CMK (cell line): ENCODE data around the gene MEIOSIN.
"Not testable (repeated sequence)": the region's sequence is repeated elsewhere in the genome, so short reads cannot be mapped to it uniquely, and the experiment has no call there.

ENCODE experiments used
- DNase-seq: peaks from one replicate; pipeline ENCODE4 v3.0.0-alpha.2; 2010; ENCODE audit warnings: low read depth

The MEIOSIN gene

GRCh38 chr19:45717983-45718650 lies 15.1 kb upstream of the MEIOSIN start:
- no peak for DNase-seq

DNA sequence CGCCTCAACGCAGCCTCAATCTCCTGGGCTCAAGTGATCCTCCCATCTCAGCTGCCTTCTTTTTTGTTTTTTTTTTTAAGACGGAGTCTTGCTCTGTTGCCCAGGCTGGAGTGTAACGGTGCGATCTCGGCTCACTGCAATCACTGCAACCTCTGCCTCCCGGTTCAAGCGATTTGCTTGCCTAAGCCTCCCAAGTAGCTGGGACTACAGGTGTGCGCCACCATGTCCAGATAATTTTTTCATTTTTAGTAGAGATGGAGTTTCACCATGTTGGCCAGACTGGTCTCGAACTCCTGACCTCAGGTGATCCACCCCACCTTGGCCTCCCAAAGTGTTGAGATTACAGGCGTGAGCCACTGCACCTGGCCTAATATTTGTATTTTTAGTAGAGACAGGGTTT lies 13.2 kb upstream of the MEIOSIN start:
- DNase-seq: not testable (repeated sequence)

- not testable (repeated sequence) for DNase-seq
Observed at GRCh38 chr19:45728683-45729082, 4.6 kb upstream of the MEIOSIN start.

- no peak for DNase-seq
Observed at GRCh38 chr19:45729800-45730290, 3.4 kb upstream of the MEIOSIN start.

- peak; percentile 96 for DNase-seq
Observed at GRCh38 chr19:45730368-45731288, 2.6 kb upstream of the MEIOSIN start, which contains the start of gene FBXO46. FBXO46 (minus strand) TSS chr19:45730896; CDS start chr19:45713495, 17,401 bp downstream.

GRCh38 chr19:45739498-45740439 lies 6.5 kb downstream of the MEIOSIN start:
- no peak for DNase-seq

DNA sequence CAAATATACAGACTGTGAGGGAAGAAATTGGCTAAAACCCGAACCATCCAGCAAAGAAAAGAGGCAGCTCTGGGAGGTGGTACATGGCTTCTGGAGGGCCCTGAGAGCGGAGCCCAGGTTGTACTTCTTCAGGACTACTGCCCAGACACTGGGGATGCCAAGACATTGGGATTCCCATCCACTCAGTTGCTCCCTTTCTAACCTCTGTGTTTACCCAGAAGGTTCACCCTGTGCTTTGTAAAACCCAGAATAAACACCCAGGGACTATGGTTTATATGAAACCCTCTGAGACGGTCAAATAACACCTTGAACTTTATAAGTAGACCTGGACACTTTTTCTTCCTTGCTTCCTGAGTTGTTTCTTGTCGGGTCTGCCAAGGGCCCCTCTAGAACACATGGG lies 9.7 kb downstream of the MEIOSIN start:
- DNase-seq: no peak

- no peak for DNase-seq
Observed at GRCh38 chr19:45745606-45746005, 12.4 kb downstream of the MEIOSIN start.

- DNase-seq: no peak
Observed at GRCh38 chr19:45746866-45747265, 13.6 kb downstream of the MEIOSIN start.

GRCh38 chr19:45747513-45747912 lies 14.3 kb downstream of the MEIOSIN start:
- no peak for DNase-seq

GRCh38 chr19:45751483-45751882 lies 18.2 kb downstream of the MEIOSIN start:
- DNase-seq: not testable (repeated sequence)

GRCh38 chr19:45752639-45753038 lies 19.4 kb downstream of the MEIOSIN start:
- DNase-seq: no peak

DNA sequence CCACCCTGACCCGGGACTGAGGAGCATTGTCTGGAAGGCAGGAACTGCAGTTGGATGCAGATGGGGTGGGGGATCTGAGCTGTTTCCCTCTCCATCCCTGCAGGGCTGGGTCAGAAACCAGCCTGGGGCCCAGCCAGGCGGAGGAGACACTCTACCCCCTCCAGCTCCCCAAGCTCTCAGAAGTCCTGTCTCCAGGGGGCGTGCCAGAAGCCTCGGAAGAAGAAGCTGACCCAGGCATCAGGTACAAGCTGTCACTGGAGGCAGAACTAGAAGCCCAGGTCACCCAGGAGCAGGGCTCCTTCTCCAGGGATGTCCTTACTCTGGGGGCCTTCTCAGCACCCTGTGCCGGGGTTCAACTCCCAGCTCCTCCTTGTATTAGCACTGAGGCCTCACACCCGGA lies 20.3 kb downstream of the MEIOSIN start:
- no peak for DNase-seq

DNA sequence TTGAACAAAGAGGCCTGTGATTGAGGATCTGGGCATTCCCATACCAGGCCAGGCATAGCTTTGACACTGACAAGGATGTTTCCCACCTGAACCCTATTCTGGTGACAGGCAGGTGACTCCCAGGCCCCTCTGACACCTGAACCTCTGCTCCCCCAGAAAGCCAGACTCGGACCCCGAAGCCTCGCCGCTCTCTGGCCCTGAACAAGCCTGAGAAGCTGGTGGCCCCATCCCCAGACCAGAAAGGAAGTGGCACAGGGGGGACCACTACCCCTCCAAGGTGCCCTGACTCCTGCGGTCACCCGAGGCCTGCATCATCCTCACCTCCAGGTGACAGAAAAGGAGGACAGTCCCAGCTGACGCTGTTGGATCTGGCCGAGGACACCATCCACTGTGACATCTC lies 21.1 kb downstream of the MEIOSIN start:
- no peak for DNase-seq

- DNase-seq: no peak
Observed at GRCh38 chr19:45757695-45758094, 24.5 kb downstream of the MEIOSIN start.

DNA sequence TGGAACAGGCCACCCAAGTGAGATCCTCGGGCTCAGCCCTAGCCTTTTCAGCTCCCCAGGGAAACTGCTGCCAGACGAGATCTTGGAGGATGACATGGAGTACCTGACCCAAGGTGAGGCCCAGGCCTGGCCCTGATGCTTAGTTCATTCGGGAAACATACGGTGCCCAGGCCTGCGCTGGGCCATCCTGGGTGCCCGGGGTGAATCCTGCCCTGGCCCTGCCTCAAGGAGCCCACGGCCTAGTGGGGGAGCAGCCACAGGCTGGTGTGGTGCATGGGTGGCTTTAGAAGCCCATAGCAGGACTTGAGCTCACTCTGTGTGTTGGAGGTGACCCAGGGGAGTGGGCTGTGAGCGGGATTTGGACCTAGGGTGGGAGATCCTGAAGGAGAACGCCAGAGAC lies 25.7 kb downstream of the MEIOSIN start:
- no peak for DNase-seq

GRCh38 chr19:45761714-45762113 lies 28.5 kb downstream of the MEIOSIN start:
- no peak for DNase-seq

DNA sequence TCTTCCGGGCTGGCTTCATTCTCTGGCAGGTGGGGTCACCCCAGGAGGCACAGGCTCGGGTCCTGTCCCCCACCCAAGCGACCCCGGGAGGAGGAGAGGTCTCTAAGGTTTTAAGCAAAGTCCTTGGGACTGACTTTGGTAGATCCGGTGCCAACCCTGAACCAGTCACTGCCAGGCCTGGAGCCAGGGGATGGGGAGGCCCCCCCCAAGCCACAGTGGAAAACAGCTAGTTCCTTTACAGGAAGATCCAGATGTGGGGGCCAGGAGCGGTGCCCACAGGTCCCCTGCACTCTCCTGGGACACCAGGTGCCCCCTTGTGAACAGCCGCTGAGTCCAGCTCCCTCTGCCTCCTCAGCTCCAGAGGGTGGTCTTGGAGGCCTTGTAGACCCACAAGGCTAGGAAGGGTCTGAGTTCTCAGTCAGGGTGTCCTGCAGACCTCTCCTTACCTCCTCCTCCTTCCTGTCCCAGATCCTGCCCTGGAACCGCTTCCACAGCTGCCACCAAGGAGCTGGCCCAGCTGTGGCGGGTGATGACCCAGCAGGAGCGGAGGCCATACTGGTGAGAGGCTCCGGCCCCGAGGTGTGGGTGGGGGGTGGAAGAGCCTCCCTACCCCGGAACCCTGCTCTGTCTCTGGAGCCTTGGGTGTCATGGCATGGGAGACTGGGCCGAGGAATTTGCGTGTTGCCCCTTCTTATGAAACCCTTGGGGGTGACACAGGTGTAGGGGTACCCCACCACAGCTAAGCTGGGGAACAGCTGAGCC lies 29.8 kb downstream of the MEIOSIN start:
- no peak for DNase-seq

GRCh38 chr19:45763691-45764294 lies 30.6 kb downstream of the MEIOSIN start:
- no peak for DNase-seq

DNA sequence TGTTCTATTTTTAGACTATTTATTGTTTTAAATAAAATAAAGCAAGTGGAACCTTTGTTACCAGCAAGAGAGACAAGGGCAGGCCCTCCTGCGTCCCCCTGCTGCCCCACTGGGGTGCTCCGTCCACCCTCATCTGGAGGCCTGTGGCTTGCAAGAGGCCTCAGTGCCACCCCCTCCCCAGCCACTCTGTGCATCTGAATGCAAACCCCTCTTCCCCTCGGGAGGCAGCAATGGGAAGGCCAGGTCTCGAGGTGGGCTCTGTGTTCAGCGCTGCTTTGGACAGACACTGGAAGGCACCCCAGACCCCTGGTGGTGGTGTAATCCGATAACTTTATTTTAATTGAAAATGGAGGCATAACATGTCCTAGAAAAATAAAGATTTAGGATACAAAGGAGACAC lies 31.2 kb downstream of the MEIOSIN start:
- no peak for DNase-seq
